Hindlimb muscle (tissue), 1 donor: ENCODE results near the gene ADAMTS4. TPM values are rescaled to one million over a fixed set of nuclear protein-coding genes. Genes with fewer than 3 reads are reported as not detected.
"Not testable (repeated sequence)": the region's sequence is repeated elsewhere in the genome, so short reads cannot be mapped to it uniquely, and the experiment has no call there.

Experiments used
- DNase-seq: peaks from one replicate; pipeline ENCODE4 v3.0.0-alpha.2; 2013
- polyA plus RNA-seq: library from polyadenylated mRNA; unstranded; fragments of 120-200 nt; gene quantifications from one replicate; pipeline ENCODE4 v1.2.1, GENCODE V29; 2013; ENCODE audit not compliant: insufficient read length

ADAMTS4 gene
- 11.2 TPM for polyA plus RNA-seq

- DNase-seq: peak; percentile 88
These were observed at the start of gene ADAMTS4 for GRCh38 chr1:161198897-161199431. TSS of gene ADAMTS4 (minus strand) at chr1:161199054. CDS start at chr1:161198627, 427 bp downstream.

DNA sequence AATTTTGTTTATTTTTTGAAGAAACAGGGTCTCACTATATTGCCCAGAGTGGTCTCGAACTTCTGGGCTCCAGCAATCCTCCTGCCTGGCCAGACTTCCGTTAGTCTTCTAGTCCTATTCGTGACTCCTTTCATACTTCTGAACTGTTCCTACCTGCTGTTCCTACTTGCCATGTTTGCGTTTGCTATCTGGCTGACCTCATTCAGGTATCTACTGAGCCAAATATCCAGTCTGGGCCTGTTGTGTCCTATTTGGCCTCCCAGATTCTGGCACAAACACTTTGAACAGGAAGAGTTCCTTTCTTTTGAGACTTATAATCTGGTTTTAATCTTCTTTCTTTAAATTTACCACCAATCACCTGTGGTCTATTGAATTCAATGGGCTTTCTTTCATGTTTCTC, 46.0 kb upstream of the ADAMTS4 start:
- DNase-seq: no peak

- no peak for DNase-seq
These were observed 43.5 kb upstream of the ADAMTS4 start for GRCh38 chr1:161242313-161242712.

GRCh38 chr1:161241682-161242081, 42.8 kb upstream of the ADAMTS4 start:
- no peak for DNase-seq

- no peak for DNase-seq
These were observed 39.2 kb upstream of the ADAMTS4 start, which contains the start of gene NR1I3 for GRCh38 chr1:161238039-161238473. TSS of gene NR1I3 (minus strand) at chr1:161238203. CDS start at chr1:161236565, 1,638 bp downstream.

DNA sequence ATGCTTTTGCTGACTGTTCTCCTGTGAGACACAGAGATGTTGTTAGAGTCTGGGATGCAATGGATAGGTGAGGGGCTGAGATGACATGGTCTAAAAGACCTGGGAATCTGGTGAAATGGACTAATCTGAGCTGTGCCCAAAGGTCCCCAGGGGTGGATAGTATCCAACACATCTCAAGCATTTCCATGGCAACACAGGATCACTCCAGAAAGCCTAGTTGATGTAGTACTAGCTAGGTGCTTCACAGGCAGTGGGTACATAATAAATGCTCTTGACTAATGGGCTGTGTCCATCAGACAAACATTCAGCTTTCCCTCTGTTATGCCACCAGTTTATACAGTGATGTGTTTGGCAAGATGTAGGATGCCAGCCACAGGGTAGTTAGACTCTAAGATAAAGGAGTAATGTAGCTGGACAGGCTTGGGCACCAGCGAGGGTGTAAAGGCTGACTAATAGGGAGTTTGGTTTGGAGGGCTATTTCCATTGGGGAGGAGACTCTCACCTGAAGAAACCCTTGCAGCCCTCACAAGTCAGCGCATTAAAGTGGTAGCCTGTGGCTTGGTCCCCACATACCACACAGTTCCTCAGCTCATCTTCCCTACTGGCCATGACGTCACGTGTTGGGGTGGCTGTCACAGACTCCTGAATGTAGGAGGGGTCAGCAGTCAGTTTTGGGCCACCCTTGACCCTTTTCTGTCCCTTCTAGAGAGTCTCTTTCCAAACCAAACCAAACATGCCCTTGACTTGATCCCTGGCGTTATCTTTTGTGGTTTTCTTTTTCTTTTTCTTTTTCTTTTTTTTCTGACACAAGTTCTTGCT, 37.3 kb upstream of the ADAMTS4 start:
- DNase-seq: no peak

- DNase-seq: no peak
These were observed 34.2 kb upstream of the ADAMTS4 start for GRCh38 chr1:161233102-161233501.

DNA sequence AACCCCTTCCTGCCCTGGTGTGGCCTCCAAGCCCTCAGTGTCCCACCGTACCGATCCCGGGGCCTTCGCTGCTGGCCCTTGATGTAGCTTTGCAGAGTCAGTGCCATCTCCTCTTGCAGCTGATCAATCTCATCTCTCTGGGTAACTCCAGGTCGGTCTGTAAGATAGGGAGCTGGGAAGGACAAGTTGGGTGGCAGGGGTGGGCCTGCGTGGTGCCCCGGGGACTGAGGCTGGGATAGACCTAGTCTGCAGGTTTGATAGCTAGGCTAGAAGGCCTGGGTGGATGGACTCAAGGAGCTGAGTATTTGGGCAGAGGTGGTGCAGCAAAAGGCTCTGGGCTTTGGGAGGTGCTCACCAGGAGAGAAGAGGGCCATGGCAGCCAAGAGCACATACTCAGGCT, 31.9 kb upstream of the ADAMTS4 start:
- DNase-seq: no peak

- DNase-seq: no peak
These were observed 31.0 kb upstream of the ADAMTS4 start for GRCh38 chr1:161229896-161230295.

GRCh38 chr1:161228032-161228431, 29.2 kb upstream of the ADAMTS4 start:
- DNase-seq: no peak

GRCh38 chr1:161227196-161227871, 28.5 kb upstream of the ADAMTS4 start:
- DNase-seq: peak; percentile 65

- no peak for DNase-seq
These were observed 27.9 kb upstream of the ADAMTS4 start for GRCh38 chr1:161226759-161227158.

DNA sequence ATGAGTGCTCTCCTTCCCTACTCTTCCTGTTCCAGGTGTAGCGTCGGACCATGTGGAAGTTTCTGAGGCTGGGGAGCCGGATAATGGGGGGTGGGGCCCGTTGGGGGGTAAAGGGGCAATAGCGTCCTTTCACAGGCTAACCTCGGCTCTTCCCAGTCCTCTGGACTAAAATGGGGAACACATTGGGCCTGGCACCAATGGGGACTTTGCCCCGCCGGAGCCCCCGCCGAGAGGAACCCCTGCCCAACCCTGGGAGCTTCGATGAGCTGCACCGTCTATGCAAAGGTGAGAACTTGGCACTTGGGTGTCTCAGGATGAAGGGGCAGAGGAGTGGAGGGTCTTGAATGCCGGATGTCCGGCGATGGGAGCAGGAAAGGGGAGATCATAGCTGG, 27.5 kb upstream of the ADAMTS4 start:
- no peak for DNase-seq

DNA sequence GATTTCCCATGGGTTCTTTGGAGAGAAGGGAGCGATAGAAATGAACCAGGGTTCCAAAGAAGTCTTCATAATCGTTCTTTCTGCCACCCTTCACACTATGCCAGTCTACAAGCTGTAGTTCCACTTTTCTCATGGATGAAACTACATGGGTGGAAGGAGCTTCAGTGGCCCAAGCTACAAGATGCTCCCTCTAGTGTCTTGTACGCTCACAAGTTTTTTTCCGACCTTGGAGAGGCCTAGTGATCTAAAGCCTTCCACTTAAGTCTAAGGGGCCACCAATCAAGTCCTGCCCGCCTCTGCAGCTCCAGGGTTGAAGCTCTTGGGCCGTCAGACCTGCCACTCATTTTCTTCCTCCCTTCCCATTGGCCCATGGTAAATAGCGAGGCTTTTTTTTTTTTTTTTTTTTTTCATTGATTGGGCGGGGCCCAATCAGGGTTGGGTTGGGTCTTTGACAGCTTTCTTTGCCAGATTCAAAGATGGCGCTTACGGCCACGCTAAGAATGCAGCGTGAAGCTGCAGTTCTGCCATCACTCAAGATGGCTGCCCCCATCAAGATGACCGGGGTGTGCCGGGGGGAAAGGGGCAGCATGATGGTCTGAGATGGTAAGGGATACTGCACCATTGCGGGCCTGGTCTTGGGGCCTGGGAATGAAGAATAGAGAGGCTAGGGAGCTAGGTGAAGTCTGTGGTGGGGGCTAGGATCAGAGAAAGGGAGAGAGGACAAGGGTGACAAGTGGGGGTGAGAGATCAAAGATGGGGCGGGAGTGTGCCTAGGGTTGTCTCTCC, 26.9 kb upstream of the ADAMTS4 start, which contains the start of gene TOMM40L:
TOMM40L (plus strand) TSS at position 527 of the 786 bp plus-strand sequence. CDS start 430 bp downstream, outside the sequence.
- DNase-seq: peak; percentile 93

GRCh38 chr1:161225178-161225533, 26.3 kb upstream of the ADAMTS4 start:
- DNase-seq: no peak

- not testable (repeated sequence) for DNase-seq
These were observed 25.8 kb upstream of the ADAMTS4 start for GRCh38 chr1:161224695-161225087.

GRCh38 chr1:161223805-161224694, 25.2 kb upstream of the ADAMTS4 start:
- no peak for DNase-seq

GRCh38 chr1:161222175-161223019, 23.5 kb upstream of the ADAMTS4 start:
- DNase-seq: no peak

DNA sequence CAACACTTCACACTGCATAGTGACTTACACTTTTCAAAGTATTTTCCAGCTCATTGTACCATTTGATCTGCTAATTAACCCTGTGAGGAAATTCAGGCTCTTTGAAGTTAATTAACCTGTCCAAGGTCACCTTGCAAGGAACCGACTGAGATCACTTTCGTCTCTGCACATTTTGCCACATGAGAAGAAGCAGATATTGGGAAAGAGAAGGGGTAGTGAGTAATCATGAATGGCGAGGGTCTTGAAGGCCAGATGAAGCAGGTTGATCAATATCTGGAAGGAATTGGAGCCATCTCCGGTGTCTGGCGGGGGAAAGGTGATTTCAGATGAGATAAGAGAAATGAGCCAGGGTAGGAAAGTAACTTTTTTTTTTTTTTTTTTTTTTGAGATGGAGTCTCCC, 21.1 kb upstream of the ADAMTS4 start:
- no peak for DNase-seq

DNA sequence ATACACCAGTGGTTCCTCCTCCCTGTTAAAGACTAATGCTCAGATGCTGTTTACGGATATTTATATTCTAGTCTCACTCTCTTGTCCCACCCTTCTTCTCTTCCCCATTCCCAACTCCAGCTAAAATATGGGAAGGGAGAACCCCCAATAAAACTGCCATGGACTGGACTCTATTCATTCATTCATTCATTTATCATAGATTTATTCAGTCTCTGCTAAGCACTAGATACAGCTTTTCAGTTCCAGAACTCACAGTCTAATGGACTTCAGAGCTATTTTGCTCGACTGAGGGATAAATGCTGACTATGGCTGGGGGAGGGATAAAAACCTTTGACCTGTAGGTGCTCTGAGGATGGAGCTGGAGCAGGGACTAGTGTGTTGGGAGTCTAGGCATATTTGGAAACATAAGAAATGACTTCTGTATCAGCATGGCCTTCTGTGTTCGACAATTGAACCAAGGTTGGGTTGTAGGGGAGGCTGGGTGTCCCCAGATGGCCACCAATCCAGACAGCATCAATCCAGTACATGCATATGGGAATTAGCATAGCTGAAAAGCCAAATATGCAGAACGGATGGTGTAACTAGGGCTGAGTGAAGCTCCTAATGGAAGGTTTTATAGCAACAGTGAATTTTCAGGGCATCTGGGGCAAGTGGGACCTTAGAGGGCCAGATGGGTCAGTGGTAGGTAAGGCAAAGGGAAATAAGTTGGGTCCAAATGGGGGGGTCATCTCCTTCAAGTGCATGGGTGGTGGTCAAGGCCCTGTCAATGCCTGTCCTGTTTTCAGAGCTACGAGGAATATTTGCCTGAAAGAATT, 20.4 kb upstream of the ADAMTS4 start:
- no peak for DNase-seq
